K562 (cell line): ENCODE measurements around the gene XPNPEP1. TPM values are rescaled to one million over a fixed set of nuclear protein-coding genes. Genes with fewer than 3 reads are reported as not detected.

ENCODE experiments used
- ATAC-seq: fragments of 200-7000 bp; cut with Tn5 transposase; 3 replicates; pipeline ENCODE4 v1.9.1; 2020; ENCODE audit warnings: moderate library complexity
- BruUV-seq: library from RNA; stranded (reverse); fragments of 400-500 nt; replicated peaks from 2 replicates; lab custom pipeline; 2021; lab: Mats Ljungman, UMichigan
- CTCF ChIA-PET: fragments of 300-600 bp; formaldehyde crosslinking; extraction: SDS; loops from one replicate; lab custom pipeline; 2021; ENCODE audit warnings: low intra/inter-chr PET ratio; lab: Yijun Ruan, JAX
- POLR2A ChIA-PET: fragments of 300-600, 350-650 bp; sonication (Branson Sonifier 250); formaldehyde crosslinking; extraction: SDS; loops from one replicate; lab custom pipeline; 2021; ENCODE audit warnings: antibody characterized with exemption, inconsistent platforms; lab: Yijun Ruan, JAX
- DNase-seq, 4 experiments: peaks; one replicate each; pipeline versions ENCODE4 v3.0.0 to v3.0.0-alpha.2; 2011 to 2018; ENCODE audit warnings: low spot score in 3 of 4, mixed read lengths in 3 of 4; ENCODE audit errors: extremely low read depth in 1 of 4
- FAIRE-seq: peaks from 2 replicates; lab custom pipeline; 2011; peaks lifted over from hg19 to GRCh38; lab: Jason Lieb, UNC
- H2AFZ ChIP-seq: 2 replicates; pipeline ENCODE4 v1.6.0; 2011; ENCODE audit warnings: low read depth, low read length, control low read depth, inconsistent platforms
- H3K27ac ChIP-seq: fragments of 200-600 bp; 3 replicates; pipeline ENCODE4 v1.8.0; 2011; ENCODE audit warnings: low read depth, mild to moderate bottlenecking, control low read depth, inconsistent platforms, low read length, moderate library complexity, mixed read lengths; ENCODE audit errors: extremely low read depth
- H3K27me3 ChIP-seq, 2 experiments: fragments of 300-600 bp in 1 of 2; 2 replicates in 1 of 2; 3 replicates in 1 of 2; pipeline versions ENCODE4 v1.6.0 to v1.8.0; 2011; ENCODE audit warnings: inconsistent platforms in 2 of 2, low read length in 2 of 2, mild to moderate bottlenecking in 1 of 2, mixed read lengths in 1 of 2, moderate library complexity in 1 of 2; ENCODE audit not compliant: control insufficient read depth in 2 of 2, insufficient read depth in 2 of 2
- H3K36me3 ChIP-seq: fragments of 300-600 bp; 3 replicates; pipeline ENCODE4 v1.8.0; 2011; ENCODE audit warnings: mild to moderate bottlenecking, low read length, inconsistent platforms; ENCODE audit not compliant: control insufficient read depth, insufficient read depth
- H3K4me1 ChIP-seq, 2 experiments: fragments of 200-600 bp in 1 of 2; replicated peaks in 1 of 2; 2 replicates in 1 of 2; 3 replicates in 1 of 2; pipeline versions ENCODE4 v1.5.1 to v1.8.0; 2011; ENCODE audit warnings: inconsistent platforms in 2 of 2, low read length in 2 of 2, mild to moderate bottlenecking in 1 of 2, mixed read lengths in 1 of 2, moderate library complexity in 1 of 2; ENCODE audit not compliant: control insufficient read depth in 2 of 2, insufficient read depth in 2 of 2
- H3K4me2 ChIP-seq: 2 replicates; pipeline ENCODE4 v1.6.1; 2011; ENCODE audit warnings: low read length, control low read depth, inconsistent platforms, mixed read lengths; ENCODE audit not compliant: insufficient read depth
- H3K4me3 ChIP-seq: fragments of 200-600 bp; sonication (generic), shearing (Covaris generic); 2 replicates; pipeline ENCODE4 v1.5.1; 2016; ENCODE audit warnings: control low read depth, inconsistent platforms
- H3K79me2 ChIP-seq: fragments of 200-600 bp; 3 replicates; pipeline ENCODE4 v1.8.0; 2011; ENCODE audit warnings: low read length, inconsistent platforms; ENCODE audit not compliant: control insufficient read depth, insufficient read depth
- H3K9ac ChIP-seq, 2 experiments: 2 replicates each; pipeline versions ENCODE4 v1.6.0 to v1.6.1; 2011; ENCODE audit warnings: low read depth in 2 of 2, low read length in 2 of 2, control low read depth in 1 of 2, inconsistent platforms in 1 of 2, mild to moderate bottlenecking in 1 of 2, mixed read lengths in 1 of 2; ENCODE audit not compliant: insufficient read depth in 1 of 2
- H3K9me1 ChIP-seq: one replicate; pipeline ENCODE4 v1.6.0; 2011; ENCODE audit warnings: inconsistent platforms, mild to moderate bottlenecking, low read length, moderate library complexity; ENCODE audit not compliant: control insufficient read depth, insufficient read depth
- H3K9me3 ChIP-seq: replicated peaks from 2 replicates; pipeline ENCODE4 v1.5.1; 2011; ENCODE audit warnings: low read depth, low read length, inconsistent platforms; ENCODE audit not compliant: control insufficient read depth, insufficient read depth
- H4K20me1 ChIP-seq: replicated peaks from 2 replicates; pipeline ENCODE4 v1.6.1; 2011; ENCODE audit warnings: low read length, inconsistent platforms, mixed read lengths; ENCODE audit not compliant: control insufficient read depth, insufficient read depth
- ATF3 ChIP-seq, 2 experiments: fragments of 450-650 bp in 1 of 2; sonication (generic) in 1 of 2; formaldehyde crosslinking in 1 of 2; IDR thresholded peaks in 1 of 2; conservative IDR thresholded peaks in 1 of 2; 2 replicates each; pipeline versions ENCODE4 v1.6.1 to v1.8.1; 2016 to 2023; ENCODE audit warnings: mild to moderate bottlenecking in 2 of 2, moderate library complexity in 2 of 2, inconsistent platforms in 1 of 2, missing genetic modification reagents in 1 of 2
- CHCHD3 ChIP-seq: fragments of 250-450 bp; sonication (Bioruptor Pico); IDR thresholded peaks from 2 replicates; pipeline ENCODE4 v2.1.2; 2022; ENCODE audit warnings: mild to moderate bottlenecking
- CREB5 ChIP-seq: fragments of 250-450 bp; sonication (Bioruptor Pico); IDR thresholded peaks from 2 replicates; pipeline ENCODE4 v1.5.0; 2020; ENCODE audit warnings: mild to moderate bottlenecking
- DACH1 ChIP-seq: fragments of 450-650 bp; IDR thresholded peaks from 2 replicates; pipeline ENCODE4 v1.6.1; 2018; ENCODE audit not compliant: partially characterized antibody
- E2F3 ChIP-seq: fragments of 250-450 bp; sonication (Bioruptor Pico); IDR thresholded peaks from 2 replicates; pipeline ENCODE4 v1.4.0; 2020; ENCODE audit warnings: mild to moderate bottlenecking
- FOXA1 ChIP-seq: fragments of 450-650 bp; IDR thresholded peaks from 2 replicates; pipeline ENCODE4 v1.6.1; 2016; ENCODE audit warnings: mild to moderate bottlenecking, borderline replicate concordance
- HNRNPL ChIP-seq: fragments of 200-400 bp; formaldehyde crosslinking; IDR thresholded peaks from 2 replicates; pipeline ENCODE4 v1.6.1; 2017; ENCODE audit warnings: low read depth, mild to moderate bottlenecking, low read length
- MECOM ChIP-seq: fragments of 250-450 bp; sonication (Bioruptor Pico); IDR thresholded peaks from 2 replicates; pipeline ENCODE4 v1.8.0; 2022; ENCODE audit warnings: inconsistent platforms
- NELFE ChIP-seq: IDR thresholded peaks from 2 replicates; pipeline ENCODE4 v1.6.1; 2011; ENCODE audit warnings: mild to moderate bottlenecking; ENCODE audit not compliant: insufficient read depth, insufficient read length
- SMARCE1 ChIP-seq: fragments of 450-650 bp; IDR thresholded peaks from 2 replicates; pipeline ENCODE4 v1.7.1; 2016; ENCODE audit warnings: mild to moderate bottlenecking
- ZBTB17 ChIP-seq: fragments of 450-650 bp; formaldehyde crosslinking; IDR thresholded peaks from 2 replicates; pipeline ENCODE4 v1.4.0; 2020; ENCODE audit warnings: mild to moderate bottlenecking
- ZFPM2 ChIP-seq: fragments of 250-450 bp; sonication (Bioruptor Pico); IDR thresholded peaks from 2 replicates; pipeline ENCODE4 v1.5.1; 2022; ENCODE audit warnings: mild to moderate bottlenecking
- ZKSCAN8 ChIP-seq: fragments of 200-800 bp; sonication (Bioruptor generic); IDR thresholded peaks from 2 replicates; pipeline ENCODE4 v1.6.1; 2016; ENCODE audit warnings: missing genetic modification characterization, missing compliant biosample characterization
- ZNF707 ChIP-seq: fragments of 250-450 bp; sonication (Bioruptor Pico); conservative IDR thresholded peaks from 2 replicates; pipeline ENCODE4 v1.8.0; 2022; ENCODE audit warnings: inconsistent platforms, mild to moderate bottlenecking, moderate library complexity
- ZNF79 ChIP-seq: fragments of 250-450 bp; sonication (Bioruptor Pico); IDR thresholded peaks from 2 replicates; pipeline ENCODE4 v1.4.0; 2020; ENCODE audit warnings: low read depth, mild to moderate bottlenecking, moderate library complexity
- WGBS: fragments of 100-300 bp; shearing (Covaris generic); methylation state at CpG from one replicate; pipeline ENCODE4 v1.1.6; 2016; ENCODE audit warnings: low coverage, mixed read lengths; ENCODE audit not compliant: insufficient coverage; ENCODE audit errors: missing lambda C conversion rate; 5-methylcytosine and 5-hydroxymethylcytosine counted together
- in situ Hi-C: fragments of 300-500 bp; cut with MboI; formaldehyde crosslinking; loops from 4 replicates; pipeline ENCODE4 v1.15.0; 2018; ENCODE audit warnings: inconsistent platforms, mixed read lengths
- intact Hi-C: fragments of 100-400 bp; cut with micrococcal nuclease; formaldehyde crosslinking; loops from 2 replicates; pipeline ENCODE4 v1.14.2; 2022
- polyA plus RNA-seq, 8 experiments: library from polyadenylated mRNA; depleted of rRNA in 4 of 8; stranded (reverse) in 5 of 8; unstranded in 3 of 8; fragments of >200 nt; fragmentation: Nextera tagmentation in 2 of 8; fragmentation: Illumina TruSeq in 1 of 8; extraction: Ambion mirVana in 2 of 8; extraction: Trizol in 1 of 8; gene quantifications; 2 replicates each; pipeline versions ENCODE4 v1.2.1 to v1.2.3, GENCODE V29; 2011 to 2014; ENCODE audit warnings: inconsistent platforms in 1 of 8, missing spikeins in 1 of 8
- total RNA-seq, 7 experiments: library from RNA; depleted of rRNA in 6 of 7; stranded (reverse); fragments of >200 nt in 6 of 7; fragmentation: Illumina TruSeq in 2 of 7; extraction: Trizol in 2 of 7; gene quantifications; 2 replicates each; pipeline versions ENCODE4 v1.2.1 to v1.2.3, GENCODE V29; 2011 to 2021; ENCODE audit warnings: low replicate concordance in 1 of 7
- TF ChIP-seq, protein P1 (sequence below), 2 experiments: fragments of 450-650 bp in 1 of 2; IDR thresholded peaks; 2 replicates each; pipeline ENCODE4 v1.6.1; 2011 to 2017; ENCODE audit warnings: low read depth in 2 of 2, antibody characterized with exemption in 1 of 2, borderline replicate concordance in 1 of 2, low read length in 1 of 2, mild to moderate bottlenecking in 1 of 2, mixed read lengths in 1 of 2; ENCODE audit not compliant: control insufficient read depth in 1 of 2

The XPNPEP1 gene
- total and polyA plus RNA-seq, 9 of the 15 experiments (the other 6 are each of a cell fraction or from before 2014, with no cell fraction given), result 24.2 to 93.5 (median 40.1) TPM

- no TSS peak for BruUV-seq
- H3K9me3 ChIP-seq, result no peaks in the 10 kb centered on the region
- ATAC-seq, result no peak
- DNase-seq, result no peak
- no peak overlapping the region for H3K4me3 ChIP-seq
- WGBS, result 81% methylated on average over 4 of the region's 4 CpGs
- POLR2A ChIA-PET, result no interaction called here
- H3K79me2 ChIP-seq, result no peaks in the 10 kb centered on the region
- CTCF ChIA-PET, result no interaction called here
- no peak overlapping the region for H3K4me2 ChIP-seq
- no peaks in the 10 kb centered on the region for H3K9me1 ChIP-seq
- H3K27ac ChIP-seq, result no peak overlapping the region
- H4K20me1 ChIP-seq, result no peaks in the 10 kb centered on the region
- intact Hi-C loops, result no loop called here
- in situ Hi-C loops, result loop anchor here (25.0 kb wide), 1 partner anchor 1445 kb away; no protein-coding TSS in a partner anchor
- FAIRE-seq, result no peak
- no peak overlapping the region for H2AFZ ChIP-seq
- H3K36me3 ChIP-seq, result peaks cover 12% of the 10 kb centered on the region; the same call in 2 of the 3 replicates
- no peaks in the 10 kb centered on the region for H3K27me3 ChIP-seq
- H3K4me1 ChIP-seq, result no peaks in the 10 kb centered on the region
- no peak overlapping the region for H3K9ac ChIP-seq
- TF ChIP-seq DACH1, result no peak
- TF ChIP-seq E2F3 (CRISPR knock-in tag), result no peak
- TF ChIP-seq NELFE, result no peak
- no peak for TF ChIP-seq HNRNPL
- no peak for TF ChIP-seq CHCHD3 (CRISPR knock-in tag)
- no peak for TF ChIP-seq CREB5 (CRISPR knock-in tag)
- no peak for TF ChIP-seq ZNF79 (CRISPR knock-in tag)
- TF ChIP-seq ZKSCAN8 (CRISPR knock-in tag), result no peak
- TF ChIP-seq, protein P1, sequence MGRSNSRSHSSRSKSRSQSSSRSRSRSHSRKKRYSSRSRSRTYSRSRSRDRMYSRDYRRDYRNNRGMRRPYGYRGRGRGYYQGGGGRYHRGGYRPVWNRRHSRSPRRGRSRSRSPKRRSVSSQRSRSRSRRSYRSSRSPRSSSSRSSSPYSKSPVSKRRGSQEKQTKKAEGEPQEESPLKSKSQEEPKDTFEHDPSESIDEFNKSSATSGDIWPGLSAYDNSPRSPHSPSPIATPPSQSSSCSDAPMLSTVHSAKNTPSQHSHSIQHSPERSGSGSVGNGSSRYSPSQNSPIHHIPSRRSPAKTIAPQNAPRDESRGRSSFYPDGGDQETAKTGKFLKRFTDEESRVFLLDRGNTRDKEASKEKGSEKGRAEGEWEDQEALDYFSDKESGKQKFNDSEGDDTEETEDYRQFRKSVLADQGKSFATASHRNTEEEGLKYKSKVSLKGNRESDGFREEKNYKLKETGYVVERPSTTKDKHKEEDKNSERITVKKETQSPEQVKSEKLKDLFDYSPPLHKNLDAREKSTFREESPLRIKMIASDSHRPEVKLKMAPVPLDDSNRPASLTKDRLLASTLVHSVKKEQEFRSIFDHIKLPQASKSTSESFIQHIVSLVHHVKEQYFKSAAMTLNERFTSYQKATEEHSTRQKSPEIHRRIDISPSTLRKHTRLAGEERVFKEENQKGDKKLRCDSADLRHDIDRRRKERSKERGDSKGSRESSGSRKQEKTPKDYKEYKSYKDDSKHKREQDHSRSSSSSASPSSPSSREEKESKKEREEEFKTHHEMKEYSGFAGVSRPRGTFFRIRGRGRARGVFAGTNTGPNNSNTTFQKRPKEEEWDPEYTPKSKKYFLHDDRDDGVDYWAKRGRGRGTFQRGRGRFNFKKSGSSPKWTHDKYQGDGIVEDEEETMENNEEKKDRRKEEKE (IDR thresholded peaks at IDR 0.05; ENCODE audit: borderline replicate concordance in 1 of 2, control insufficient read depth in 1 of 2, low read depth in 2 of 2, low read length in 1 of 2), result no peak
- TF ChIP-seq FOXA1, result no peak
- no peak for TF ChIP-seq ZBTB17
- TF ChIP-seq SMARCE1, result no peak
- no peak for TF ChIP-seq ZFPM2 (CRISPR knock-in tag)
- TF ChIP-seq ATF3 (IDR thresholded peaks at IDR 0.05), result no peak
- TF ChIP-seq ATF3 (CRISPR knock-in tag; conservative IDR thresholded peaks at IDR 0.05), result no peak
- TF ChIP-seq MECOM (CRISPR knock-in tag), result no peak
- TF ChIP-seq ZNF707, result no peak
Measured at GRCh38 chr10:109866995-109867635, 56.2 kb downstream of the XPNPEP1 start.
